Central memory CD8-positive, alpha-beta T cell (primary cell): ENCODE measurements around the gene TAS2R10.

Experiments used
- ATAC-seq: fragments of 150-1000 bp; cut with Tn5 transposase; replicated peaks from 2 replicates; pipeline ENCODE4 v1.10.0; 2022; ENCODE audit warnings: mild to moderate bottlenecking, moderate FRiP score, moderate number of reproducible peaks; ENCODE audit not compliant: poor library complexity, severe bottlenecking; ENCODE audit errors: extremely low read depth
- DNase-seq, 2 donors: peaks; one replicate each; pipeline ENCODE4 v3.0.0; 2021; ENCODE audit warnings: low spot score in 2 of 2
- H3K27ac Mint-ChIP-seq: one replicate; pipeline ENCODE4 v1.8.0; 2022; ENCODE audit warnings: low read depth, mild to moderate bottlenecking, moderate library complexity, mixed read lengths
- H3K27me3 Mint-ChIP-seq: one replicate; pipeline ENCODE4 v1.8.0; 2022; ENCODE audit warnings: mixed read lengths
- H3K36me3 Mint-ChIP-seq: one replicate; pipeline ENCODE4 v1.8.0; 2022; ENCODE audit warnings: mild to moderate bottlenecking, moderate library complexity, mixed read lengths; ENCODE audit not compliant: insufficient read depth
- H3K4me1 Mint-ChIP-seq: one replicate; pipeline ENCODE4 v1.8.0; 2022; ENCODE audit warnings: mixed read lengths
- H3K4me3 Mint-ChIP-seq: one replicate; pipeline ENCODE4 v1.8.0; 2022; ENCODE audit warnings: mild to moderate bottlenecking, moderate library complexity, mixed read lengths
- H3K9me3 Mint-ChIP-seq: one replicate; pipeline ENCODE4 v1.8.0; 2022; ENCODE audit warnings: mixed read lengths

The TAS2R10 gene, protein sequence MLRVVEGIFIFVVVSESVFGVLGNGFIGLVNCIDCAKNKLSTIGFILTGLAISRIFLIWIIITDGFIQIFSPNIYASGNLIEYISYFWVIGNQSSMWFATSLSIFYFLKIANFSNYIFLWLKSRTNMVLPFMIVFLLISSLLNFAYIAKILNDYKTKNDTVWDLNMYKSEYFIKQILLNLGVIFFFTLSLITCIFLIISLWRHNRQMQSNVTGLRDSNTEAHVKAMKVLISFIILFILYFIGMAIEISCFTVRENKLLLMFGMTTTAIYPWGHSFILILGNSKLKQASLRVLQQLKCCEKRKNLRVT

GRCh38 chr12:10826258-10826657, at the start of gene TAS2R10:
TAS2R10 (minus strand) TSS chr12:10826358; CDS start chr12:10826269, 89 bp downstream.
- no peak within 1 kb of the TSS for H3K4me3 Mint-ChIP-seq
- H3K27ac Mint-ChIP-seq = no peak within 1 kb of the TSS
- no peaks in the 10 kb centered on the region for H3K36me3 Mint-ChIP-seq
- H3K27me3 Mint-ChIP-seq = no peaks in the 10 kb centered on the region
- H3K4me1 Mint-ChIP-seq = no peaks in the 10 kb centered on the region
- ATAC-seq (no peak), DNase-seq (no peak)
- no peaks in the 10 kb centered on the region for H3K9me3 Mint-ChIP-seq

DNA sequence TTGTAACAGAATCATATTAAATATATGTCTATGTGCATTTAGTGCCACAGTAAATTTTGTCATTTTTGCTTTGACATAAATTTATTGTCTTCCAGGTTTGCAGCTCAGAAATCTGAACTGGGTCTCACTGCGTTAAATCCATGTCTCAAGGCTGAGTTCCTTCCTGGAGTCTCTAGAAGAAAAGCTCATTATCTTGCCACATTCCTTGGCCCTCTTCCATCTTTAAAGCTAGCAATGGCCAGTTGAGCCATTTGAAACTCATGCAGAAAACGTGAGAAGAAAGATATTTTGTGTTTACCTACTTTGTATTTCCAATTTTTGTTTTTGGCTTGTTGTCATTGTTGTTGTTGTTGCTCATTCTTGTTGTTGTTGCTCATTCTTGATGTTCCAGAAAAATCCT, 47.2 kb upstream of the TAS2R10 start:
- peaks cover 12% of the 10 kb centered on the region for H3K9me3 Mint-ChIP-seq
- H3K27ac Mint-ChIP-seq = no peak overlapping the region
- no peak for DNase-seq
- no peak overlapping the region for H3K4me3 Mint-ChIP-seq
- no peak for ATAC-seq
- H3K27me3 Mint-ChIP-seq = no peaks in the 10 kb centered on the region
- H3K36me3 Mint-ChIP-seq = peaks cover 2% of the 10 kb centered on the region
- H3K4me1 Mint-ChIP-seq = no peaks in the 10 kb centered on the region

DNA sequence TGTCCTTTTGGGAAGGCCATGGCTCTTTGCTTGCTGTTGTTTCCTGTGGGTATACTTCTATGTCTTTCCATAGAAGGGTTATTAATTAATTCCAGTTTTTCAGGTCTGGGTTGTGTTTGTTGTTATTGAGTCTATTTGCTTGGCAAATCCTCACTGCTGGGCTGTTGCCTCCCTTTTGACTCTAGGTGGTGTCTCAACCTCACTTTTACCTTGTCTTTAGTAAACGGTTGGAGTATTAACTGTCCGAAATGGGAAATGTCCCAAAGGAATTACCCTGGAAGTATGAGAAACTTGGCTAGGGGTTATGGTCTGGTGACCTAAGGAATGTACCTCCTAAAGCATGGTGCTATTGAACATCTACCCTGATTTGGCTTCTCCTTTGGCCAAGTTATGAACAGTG, 41.2 kb upstream of the TAS2R10 start:
- Mint-ChIP-seq H3K4me1 (no peaks in the 10 kb centered on the region), H3K27ac (no peak overlapping the region), H3K9me3 (peaks cover 8% of the 10 kb centered on the region), H3K4me3 (no peak overlapping the region), H3K36me3 (no peaks in the 10 kb centered on the region), H3K27me3 (no peaks in the 10 kb centered on the region)
- DNase-seq (no peak), ATAC-seq (no peak)

- no peak overlapping the region for H3K4me3 Mint-ChIP-seq
- peaks cover 14% of the 10 kb centered on the region for H3K9me3 Mint-ChIP-seq
- peaks cover 1% of the 10 kb centered on the region for H3K36me3 Mint-ChIP-seq
- H3K27ac Mint-ChIP-seq = no peak overlapping the region
- no peaks in the 10 kb centered on the region for H3K4me1 Mint-ChIP-seq
- H3K27me3 Mint-ChIP-seq = no peaks in the 10 kb centered on the region
- ATAC-seq = no peak
- DNase-seq = no peak
These were observed 37.5 kb upstream of the TAS2R10 start for GRCh38 chr12:10863512-10864218.

DNA sequence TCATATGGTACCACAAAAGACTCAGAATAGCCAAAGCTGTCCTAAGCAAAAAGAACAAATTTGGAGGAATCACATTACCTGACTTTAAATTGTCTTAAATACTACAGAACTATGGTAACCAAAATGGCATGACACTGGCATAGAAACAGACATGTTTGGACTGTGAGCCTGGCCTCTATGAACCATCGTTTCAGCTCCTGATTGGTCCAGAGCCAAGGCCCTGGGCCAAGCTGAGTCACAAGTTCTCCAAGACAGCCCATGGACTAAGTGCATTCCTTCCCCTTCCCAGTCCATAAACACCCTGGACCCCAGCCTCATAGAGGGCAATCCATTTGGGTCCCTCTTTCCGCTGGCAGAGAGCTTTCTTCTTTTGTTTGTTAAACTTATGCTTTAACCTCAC, 35.2 kb upstream of the TAS2R10 start:
- no peak for DNase-seq
- peaks cover 23% of the 10 kb centered on the region for H3K9me3 Mint-ChIP-seq

DNA sequence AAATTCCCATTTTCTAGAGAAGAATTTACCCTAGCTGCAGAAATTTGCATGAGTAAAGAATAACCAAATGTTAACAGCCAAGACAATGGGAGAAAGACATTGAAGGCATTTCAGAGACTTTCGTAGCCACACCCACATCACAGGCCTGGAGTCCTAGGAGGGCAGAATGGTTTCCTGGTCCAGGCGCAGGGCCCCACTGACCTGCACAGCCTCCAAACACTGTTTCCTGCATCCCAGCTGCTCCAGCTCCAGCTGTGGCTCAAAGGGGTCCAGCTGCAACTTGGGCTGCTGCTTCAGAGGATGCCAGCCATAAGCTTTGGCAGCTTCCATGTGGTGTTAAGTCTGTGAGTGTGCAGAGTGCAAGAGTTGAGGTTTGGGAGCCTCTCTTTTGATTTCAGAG, 29.6 kb upstream of the TAS2R10 start:
- no peak for DNase-seq
- Mint-ChIP-seq H3K9me3 (peaks cover 10% of the 10 kb centered on the region), H3K36me3 (peaks cover 1% of the 10 kb centered on the region), H3K4me1 (peaks cover 23% of the 10 kb centered on the region), H3K4me3 (no peak overlapping the region), H3K27ac (no peak overlapping the region), H3K27me3 (no peaks in the 10 kb centered on the region)
- ATAC-seq = no peak

More for the DNA sequence above, 35.2 kb upstream of the TAS2R10 start:
- Mint-ChIP-seq H3K4me1 (no peaks in the 10 kb centered on the region), H3K27ac (no peak overlapping the region), H3K27me3 (no peaks in the 10 kb centered on the region), H3K36me3 (peaks cover 1% of the 10 kb centered on the region), H3K4me3 (no peak overlapping the region)
- no peak for ATAC-seq

DNA sequence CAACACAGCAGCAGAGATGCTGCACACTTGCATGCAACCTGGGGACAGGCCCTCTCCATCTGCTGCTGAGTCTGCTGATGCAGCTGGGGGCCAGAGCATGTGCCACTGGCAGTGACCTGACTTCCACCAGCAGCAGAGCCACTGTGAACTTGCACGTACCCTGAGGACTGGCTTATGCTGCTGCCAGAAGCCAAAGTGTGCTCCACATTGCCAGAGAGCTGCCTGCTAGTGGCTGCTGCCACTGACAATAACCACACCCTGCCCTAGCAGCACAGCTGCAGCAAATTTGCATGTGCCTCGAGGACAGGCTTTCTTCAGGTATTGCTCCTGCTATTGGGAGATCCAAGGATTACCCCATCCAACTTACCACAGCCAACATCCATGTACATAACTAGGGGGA, 27.6 kb upstream of the TAS2R10 start:
- ATAC-seq = no peak
- Mint-ChIP-seq H3K4me1 (peaks cover 40% of the 10 kb centered on the region), H3K36me3 (no peaks in the 10 kb centered on the region), H3K27ac (no peak overlapping the region), H3K4me3 (no peak overlapping the region), H3K9me3 (peaks cover 10% of the 10 kb centered on the region), H3K27me3 (no peaks in the 10 kb centered on the region)
- DNase-seq = no peak

DNA sequence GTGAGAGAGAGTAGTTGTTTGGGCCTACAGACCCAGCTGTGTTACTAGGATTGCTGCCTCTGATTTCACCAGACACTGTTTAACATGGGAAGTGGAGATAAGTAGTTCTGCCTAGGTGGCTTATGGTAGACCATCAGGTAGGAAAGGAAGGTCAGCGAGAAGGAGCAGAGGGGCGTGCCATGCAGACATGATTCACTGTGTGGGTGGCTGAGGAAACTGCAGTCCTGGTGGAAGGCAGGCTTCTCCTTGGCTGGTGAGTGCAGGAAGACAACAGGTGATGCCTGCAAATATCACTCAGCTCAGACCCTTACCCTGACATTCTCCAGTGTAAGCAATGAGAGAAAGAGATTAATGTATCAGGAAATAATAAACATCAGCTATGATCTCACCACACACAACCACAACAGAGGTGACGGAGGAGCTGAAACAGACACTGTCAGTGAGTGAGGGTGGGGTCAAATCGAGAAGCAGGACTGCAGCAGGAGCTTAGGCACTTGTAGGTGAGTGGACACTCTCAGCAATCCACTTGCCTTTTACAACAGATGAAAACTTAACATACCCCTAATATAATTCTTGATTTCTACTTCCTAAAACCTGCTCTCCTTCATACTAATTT, 25.2 kb upstream of the TAS2R10 start:
- H3K4me3 Mint-ChIP-seq = no peak overlapping the region
- peaks cover 3% of the 10 kb centered on the region for H3K36me3 Mint-ChIP-seq
- no peaks in the 10 kb centered on the region for H3K9me3 Mint-ChIP-seq
- ATAC-seq (peak; percentile 33), DNase-seq (no peak)
- peak overlapping the region; percentile 73 for H3K27ac Mint-ChIP-seq
- H3K27me3 Mint-ChIP-seq = no peaks in the 10 kb centered on the region
- H3K4me1 Mint-ChIP-seq = peaks cover 40% of the 10 kb centered on the region

GRCh38 chr12:10849425-10849878, 23.3 kb upstream of the TAS2R10 start, which contains the start of gene PRR4:
PRR4 (minus strand) TSS chr12:10849475; CDS start chr12:10849437, 38 bp downstream.
- ATAC-seq (peak; percentile 83), DNase-seq (no peak)
- Mint-ChIP-seq H3K9me3 (no peaks in the 10 kb centered on the region), H3K4me1 (peaks cover 40% of the 10 kb centered on the region), H3K27me3 (no peaks in the 10 kb centered on the region), H3K27ac (peak within 1 kb of the TSS; percentile 73), H3K4me3 (no peak within 1 kb of the TSS), H3K36me3 (peaks cover 4% of the 10 kb centered on the region)

DNA sequence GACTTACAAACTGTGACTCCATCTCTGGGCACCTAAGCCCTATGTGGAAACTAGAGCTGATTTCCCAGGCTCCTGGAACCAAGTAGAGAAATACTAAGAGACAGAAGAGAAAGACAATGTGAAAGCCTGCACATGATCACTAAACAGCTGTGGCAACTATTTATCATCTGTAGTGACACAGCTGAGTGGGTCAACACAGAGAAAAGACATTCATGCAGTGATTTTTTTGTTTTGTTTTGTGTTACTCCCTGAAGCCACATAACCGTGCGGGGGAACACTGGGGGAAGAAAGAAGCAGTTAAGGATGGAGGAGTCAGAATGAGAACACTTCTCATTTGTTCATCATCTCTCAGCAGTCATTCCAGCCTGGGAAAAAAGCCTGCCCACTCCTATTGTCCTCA, 21.6 kb upstream of the TAS2R10 start:
- H3K36me3 Mint-ChIP-seq = peaks cover 4% of the 10 kb centered on the region
- no peaks in the 10 kb centered on the region for H3K9me3 Mint-ChIP-seq
- no peak overlapping the region for H3K27ac Mint-ChIP-seq
- DNase-seq (no peak), ATAC-seq (no peak)
- H3K4me3 Mint-ChIP-seq = no peak overlapping the region
- H3K4me1 Mint-ChIP-seq = peaks cover 37% of the 10 kb centered on the region
- H3K27me3 Mint-ChIP-seq = no peaks in the 10 kb centered on the region

- H3K27me3 Mint-ChIP-seq = no peaks in the 10 kb centered on the region
These were observed 16.7 kb upstream of the TAS2R10 start for GRCh38 chr12:10842862-10843261.

DNA sequence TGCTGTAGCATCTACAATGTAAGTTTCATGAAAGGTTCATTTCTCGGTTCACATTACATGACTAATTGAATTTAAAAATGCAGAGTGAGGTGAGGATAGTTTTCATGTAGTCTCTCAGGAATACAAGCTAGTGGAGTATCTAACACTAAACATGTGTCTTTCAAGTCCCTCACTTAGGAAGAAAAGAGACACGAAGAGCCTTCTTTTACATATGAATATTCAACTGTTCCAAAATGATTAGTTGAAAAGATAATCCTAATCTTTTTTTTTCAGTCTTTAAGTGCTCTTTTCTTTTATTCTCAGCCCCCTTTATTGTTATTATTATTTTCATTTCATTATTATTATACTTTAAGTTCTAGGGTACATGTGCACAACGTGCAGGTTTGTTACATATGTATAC, 12.3 kb upstream of the TAS2R10 start:
- no peak for DNase-seq
- Mint-ChIP-seq H3K4me3 (no peak overlapping the region), H3K9me3 (no peaks in the 10 kb centered on the region), H3K27ac (no peak overlapping the region), H3K4me1 (no peaks in the 10 kb centered on the region), H3K36me3 (no peaks in the 10 kb centered on the region), H3K27me3 (no peaks in the 10 kb centered on the region)
- no peak for ATAC-seq

More at GRCh38 chr12:10842862-10843261, 16.7 kb upstream of the TAS2R10 start:
- Mint-ChIP-seq H3K4me1 (no peaks in the 10 kb centered on the region), H3K36me3 (peaks cover 4% of the 10 kb centered on the region), H3K27ac (no peak overlapping the region), H3K9me3 (no peaks in the 10 kb centered on the region), H3K4me3 (no peak overlapping the region)
- DNase-seq = no peak
- no peak for ATAC-seq
